Mesenchymal stem cell (in vitro differentiated cells and primary cell): ENCODE data around the gene RNF123.
"Not testable (repeated sequence)": the region's sequence is repeated elsewhere in the genome, so short reads cannot be mapped to it uniquely, and the experiment has no call there.

Experiments
- DNase-seq: peaks from one replicate; pipeline ENCODE4 v3.0.0-alpha.2; 2013
- H2AFZ ChIP-seq: one replicate; pipeline ENCODE4 v1.6.1; 2013; ENCODE audit warnings: low read depth, mild to moderate bottlenecking, control low read depth, inconsistent platforms, low read length, moderate library complexity
- H2AK5ac ChIP-seq: 2 replicates; pipeline ENCODE4 v1.6.1; 2013; ENCODE audit warnings: low read length, moderate library complexity, mild to moderate bottlenecking, inconsistent platforms; ENCODE audit not compliant: severe bottlenecking
- H2BK120ac ChIP-seq: one replicate; pipeline ENCODE4 v1.6.1; 2013; ENCODE audit warnings: low read depth, mild to moderate bottlenecking, inconsistent platforms, low read length, moderate library complexity
- H2BK12ac ChIP-seq, 2 experiments: one replicate each; pipeline ENCODE4 v1.6.1; 2013; ENCODE audit warnings: inconsistent platforms in 2 of 2, low read length in 2 of 2, mild to moderate bottlenecking in 2 of 2, moderate library complexity in 2 of 2, control low read depth in 1 of 2
- H2BK15ac ChIP-seq: one replicate; pipeline ENCODE4 v1.6.1; 2013; ENCODE audit warnings: mild to moderate bottlenecking, low read depth, inconsistent platforms; ENCODE audit not compliant: poor library complexity, severe bottlenecking
- H2BK5ac ChIP-seq: 2 replicates; pipeline ENCODE4 v1.6.1; 2013; ENCODE audit warnings: low read depth, mild to moderate bottlenecking, low read length, control low read depth, inconsistent platforms; ENCODE audit not compliant: poor library complexity, severe bottlenecking
- H3K14ac ChIP-seq, 2 experiments: one replicate each; pipeline ENCODE4 v1.6.1; 2013; ENCODE audit warnings: inconsistent platforms in 2 of 2, low read length in 2 of 2, control low read depth in 1 of 2, mild to moderate bottlenecking in 1 of 2, moderate library complexity in 1 of 2
- H3K18ac ChIP-seq, 2 experiments: one replicate each; pipeline ENCODE4 v1.6.1; 2013; ENCODE audit warnings: inconsistent platforms in 2 of 2, low read length in 2 of 2, control low read depth in 1 of 2, low read depth in 1 of 2, mild to moderate bottlenecking in 1 of 2
- H3K23ac ChIP-seq, 2 experiments: one replicate each; pipeline ENCODE4 v1.6.1; 2013; ENCODE audit warnings: inconsistent platforms in 2 of 2, low read length in 2 of 2, mild to moderate bottlenecking in 2 of 2, moderate library complexity in 2 of 2, control low read depth in 1 of 2
- H3K27ac ChIP-seq: 2 replicates; pipeline ENCODE4 v1.5.1; 2013; ENCODE audit warnings: mild to moderate bottlenecking, moderate library complexity, low read length, control low read depth, inconsistent platforms; ENCODE audit not compliant: poor library complexity, severe bottlenecking
- H3K27me3 ChIP-seq, 2 experiments: 2 replicates each; pipeline versions ENCODE4 v1.6.1 to v1.7.0; 2013; ENCODE audit warnings: low read length in 2 of 2, mild to moderate bottlenecking in 2 of 2, moderate library complexity in 2 of 2, control low read depth in 1 of 2, inconsistent platforms in 1 of 2; ENCODE audit not compliant: control insufficient read depth in 1 of 2, insufficient read depth in 1 of 2
- H3K36me3 ChIP-seq, 2 experiments: 2 replicates each; pipeline versions ENCODE4 v1.6.1 to v1.7.0; 2013; ENCODE audit warnings: low read length in 2 of 2, control low read depth in 1 of 2, inconsistent platforms in 1 of 2, low read depth in 1 of 2, mild to moderate bottlenecking in 1 of 2; ENCODE audit not compliant: insufficient read depth in 2 of 2, control insufficient read depth in 1 of 2
- H3K4ac ChIP-seq, 2 experiments: one replicate each; pipeline ENCODE4 v1.6.1; 2013; ENCODE audit warnings: inconsistent platforms in 2 of 2, low read length in 2 of 2, mild to moderate bottlenecking in 2 of 2, moderate library complexity in 2 of 2, control low read depth in 1 of 2, low read depth in 1 of 2
- H3K4me1 ChIP-seq: 2 replicates; pipeline ENCODE4 v1.6.1; 2013; ENCODE audit warnings: low read depth, low read length, control low read depth; ENCODE audit not compliant: control insufficient read depth, insufficient read depth
- H3K4me2 ChIP-seq: 2 replicates; pipeline ENCODE4 v1.6.1; 2013; ENCODE audit warnings: low read length, mild to moderate bottlenecking, inconsistent platforms; ENCODE audit not compliant: poor library complexity, severe bottlenecking
- H3K4me3 ChIP-seq, 2 experiments: 2 replicates each; pipeline versions ENCODE4 v1.5.1 to v1.7.0; 2013; ENCODE audit warnings: low read length in 2 of 2, mild to moderate bottlenecking in 2 of 2, control low read depth in 1 of 2, low read depth in 1 of 2; ENCODE audit not compliant: insufficient read depth in 1 of 2
- H3K79me1 ChIP-seq: replicated peaks from 2 replicates; pipeline ENCODE4 v1.6.1; 2013; ENCODE audit warnings: mild to moderate bottlenecking, control low read depth, low read length, inconsistent platforms; ENCODE audit not compliant: poor library complexity, severe bottlenecking
- H3K9ac ChIP-seq: 2 replicates; pipeline ENCODE4 v1.7.0; 2013; ENCODE audit warnings: mild to moderate bottlenecking, low read length, moderate library complexity
- H3K9me3 ChIP-seq: 2 replicates; pipeline ENCODE4 v1.7.0; 2013; ENCODE audit warnings: mild to moderate bottlenecking, low read length; ENCODE audit not compliant: control insufficient read depth
- H4K8ac ChIP-seq: one replicate; pipeline ENCODE4 v1.6.1; 2013; ENCODE audit warnings: inconsistent platforms, mild to moderate bottlenecking, low read length, moderate library complexity
- H4K91ac ChIP-seq: one replicate; pipeline ENCODE4 v1.6.1; 2013; ENCODE audit warnings: mild to moderate bottlenecking, low read length, inconsistent platforms
- WGBS: methylation state at CpG from one replicate; pipeline ENCODE4 v1.1.7; 2013; ENCODE audit warnings: mixed read lengths; 5-methylcytosine and 5-hydroxymethylcytosine counted together

Gene RNF123

GRCh38 chr3:49685103-49685502 lies 4.3 kb upstream of the RNF123 start:
- not testable (repeated sequence) for H3K9me3 ChIP-seq, H2BK12ac ChIP-seq, H2BK15ac ChIP-seq, H3K18ac ChIP-seq, H3K4me3 ChIP-seq, H3K27ac ChIP-seq, H2BK5ac ChIP-seq, H4K8ac ChIP-seq, H3K23ac ChIP-seq, H3K4ac ChIP-seq, H3K9ac ChIP-seq, H2AK5ac ChIP-seq, H3K27me3 ChIP-seq, H3K14ac ChIP-seq, H4K91ac ChIP-seq, H2AFZ ChIP-seq, H2BK120ac ChIP-seq, H3K4me2 ChIP-seq, DNase-seq
- peaks cover 12% of the 10 kb centered on the region for H3K79me1 ChIP-seq
- peaks cover 44 to 48% of the 10 kb centered on the region in 2 experiments for H3K36me3 ChIP-seq
- 100% methylated on average over 2 of the region's 10 CpGs for WGBS
- peaks cover 31% of the 10 kb centered on the region for H3K4me1 ChIP-seq

GRCh38 chr3:49685846-49686245 lies 3.5 kb upstream of the RNF123 start:
- H2AK5ac ChIP-seq, H4K91ac ChIP-seq, H3K27ac ChIP-seq, H3K14ac ChIP-seq, H2BK15ac ChIP-seq, H3K4me2 ChIP-seq, DNase-seq, H3K23ac ChIP-seq, H3K4ac ChIP-seq, H2BK5ac ChIP-seq, H2BK120ac ChIP-seq, H3K9ac ChIP-seq, H3K4me3 ChIP-seq, H4K8ac ChIP-seq, H2AFZ ChIP-seq, H2BK12ac ChIP-seq, H3K27me3 ChIP-seq, H3K9me3 ChIP-seq, H3K18ac ChIP-seq: not testable (repeated sequence)
- Histone ChIP-seq H3K36me3 (peaks cover 36 to 40% of the 10 kb centered on the region in 2 experiments), H3K79me1 (peaks cover 12% of the 10 kb centered on the region), H3K4me1 (peaks cover 36% of the 10 kb centered on the region)
- WGBS = 40% methylated on average over 30 of the region's 36 CpGs

- not testable (repeated sequence) for H2BK5ac ChIP-seq, H4K91ac ChIP-seq, H3K27ac ChIP-seq, DNase-seq, H2BK12ac ChIP-seq, H3K23ac ChIP-seq, H4K8ac ChIP-seq, H3K18ac ChIP-seq, H2BK120ac ChIP-seq, H3K14ac ChIP-seq, H3K9me3 ChIP-seq, H2BK15ac ChIP-seq, H3K27me3 ChIP-seq, H3K4ac ChIP-seq, H2AK5ac ChIP-seq, H3K9ac ChIP-seq, H2AFZ ChIP-seq
- 7% methylated on average over 12 of the region's 29 CpGs for WGBS
- Histone ChIP-seq H3K79me1 (peaks cover 13% of the 10 kb centered on the region), H3K4me3 (peak overlapping the region; percentile 43 to 55), H3K36me3 (peaks cover 31 to 36% of the 10 kb centered on the region in 2 experiments), H3K4me2 (peak overlapping the region; percentile 39), H3K4me1 (peaks cover 39% of the 10 kb centered on the region)
These were observed 3.0 kb upstream of the RNF123 start for GRCh38 chr3:49686346-49686745.

GRCh38 chr3:49686769-49687423 lies 2.5 kb upstream of the RNF123 start:
- H3K4me1 ChIP-seq = peaks cover 42% of the 10 kb centered on the region
- not testable (repeated sequence) for H3K27me3 ChIP-seq, H3K23ac ChIP-seq, H3K14ac ChIP-seq, H3K18ac ChIP-seq, H3K9me3 ChIP-seq, H3K27ac ChIP-seq, H4K8ac ChIP-seq, H2BK5ac ChIP-seq, H2BK120ac ChIP-seq, H3K4ac ChIP-seq, H2BK15ac ChIP-seq, H3K9ac ChIP-seq, H4K91ac ChIP-seq, H2AK5ac ChIP-seq, H2AFZ ChIP-seq, H2BK12ac ChIP-seq
- peaks cover 13% of the 10 kb centered on the region for H3K79me1 ChIP-seq
- DNase-seq = peak; percentile 60
- H3K4me3 ChIP-seq = peak overlapping the region; percentile 47 to 55
- H3K4me2 ChIP-seq = peak overlapping the region; percentile 63
- H3K36me3 ChIP-seq = peaks cover 26 to 33% of the 10 kb centered on the region in 2 experiments
- 15% methylated on average over 43 of the region's 44 CpGs for WGBS
